IPS DF 19.7 (cell line): Measurements from ENCODE around the gene PAN2.
"Not testable (repeated sequence)": the region's sequence is repeated elsewhere in the genome, so short reads cannot be mapped to it uniquely, and the experiment has no call there.

Experiments used
- DNase-seq: peaks from one replicate; pipeline ENCODE4 v3.0.0-alpha.2; 2013; ENCODE audit warnings: low read depth, low spot score

The PAN2 gene

DNA sequence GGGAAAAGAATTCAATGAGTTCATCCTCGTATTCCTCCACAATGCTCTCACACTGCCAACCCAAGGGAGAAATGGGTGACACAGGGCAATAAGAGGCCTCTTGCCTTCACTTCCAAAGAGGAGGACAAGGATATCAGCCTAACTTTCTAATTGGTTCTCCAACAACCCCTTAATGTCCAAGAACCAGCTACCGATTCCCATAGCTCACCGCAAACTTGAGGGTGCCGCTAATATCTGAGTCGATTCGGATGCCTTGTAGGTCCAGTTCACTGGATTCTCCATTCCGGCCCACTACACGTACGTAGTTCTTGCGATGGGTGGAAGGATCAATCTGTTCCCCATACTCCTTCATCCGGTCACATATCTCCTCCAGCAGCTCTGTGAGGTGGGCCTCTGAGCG lies 22.8 kb downstream of the PAN2 start:
- no peak for DNase-seq

DNA sequence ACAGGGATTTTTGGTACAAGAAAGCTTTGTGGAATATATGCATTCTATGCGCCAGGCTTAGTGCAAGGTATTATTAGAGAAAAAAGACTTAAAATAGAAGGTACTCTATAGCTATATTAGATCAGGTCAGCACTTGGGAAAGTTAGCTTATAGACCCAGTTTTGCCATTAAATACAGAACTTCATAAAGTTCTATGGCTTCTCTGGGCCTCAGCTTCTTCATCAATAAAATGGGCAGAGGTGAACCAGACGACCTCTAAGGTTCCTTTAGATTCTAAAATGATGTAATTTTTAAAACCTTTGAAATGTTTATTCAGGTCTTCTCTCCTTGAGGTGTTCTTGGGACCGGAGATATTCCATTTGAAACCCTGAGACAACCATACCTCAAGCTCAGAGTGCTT lies 25.1 kb downstream of the PAN2 start:
- no peak for DNase-seq

GRCh38 chr12:56307221-56307965 lies 26.4 kb downstream of the PAN2 start:
- DNase-seq: no peak

DNA sequence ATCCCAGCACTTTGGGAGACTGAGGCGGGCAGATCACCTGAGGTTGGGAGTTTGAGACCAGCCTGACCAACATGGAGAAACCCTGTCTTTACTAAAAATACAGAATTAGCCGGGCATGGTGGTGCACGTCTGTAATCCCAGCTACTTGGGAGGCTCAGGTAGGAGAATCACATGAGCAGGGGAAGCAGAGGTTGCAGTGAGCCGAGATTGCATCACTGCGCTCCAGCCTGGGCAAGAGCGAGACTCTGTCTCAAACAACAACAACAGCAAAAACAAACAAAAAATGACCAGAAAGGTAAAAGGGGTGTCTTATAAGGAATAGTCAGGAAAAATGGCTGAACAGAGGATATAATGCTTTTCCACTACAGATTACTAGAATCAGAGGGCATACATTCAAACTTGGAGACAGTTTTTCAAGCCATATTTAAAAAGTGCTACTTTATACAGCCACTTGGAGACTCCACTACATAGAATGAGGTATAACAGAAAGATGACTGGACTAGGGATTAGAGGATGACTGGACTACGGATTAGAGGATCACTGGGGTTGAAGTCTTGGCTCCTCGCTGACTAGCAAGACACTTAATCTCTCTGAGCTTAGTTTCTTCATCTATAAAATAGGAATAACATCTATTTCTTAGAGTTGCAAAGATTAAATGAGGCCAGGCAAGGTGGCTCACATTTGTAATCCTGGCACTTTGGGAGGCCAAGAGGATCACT lies 28.8 kb downstream of the PAN2 start:
- DNase-seq: no peak

DNA sequence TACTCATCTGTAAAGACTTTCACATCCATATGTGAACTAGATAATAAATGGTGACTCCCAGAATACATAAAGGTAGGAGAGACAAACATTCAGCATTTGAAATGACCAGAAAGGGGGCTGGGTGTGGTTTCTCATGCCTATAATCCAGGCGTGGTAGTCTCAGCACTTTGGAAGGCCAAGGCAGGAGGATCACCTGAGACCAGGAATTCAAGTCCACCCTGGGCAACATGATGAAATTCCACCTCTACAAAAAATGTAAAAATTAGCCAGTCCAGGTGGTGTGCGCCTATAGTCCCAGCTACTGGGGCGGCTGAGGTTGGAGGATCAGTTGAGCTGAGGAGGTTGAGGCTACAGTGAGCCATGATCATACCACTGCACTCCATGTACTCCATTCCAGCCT lies 29.5 kb downstream of the PAN2 start:
- DNase-seq: no peak

DNA sequence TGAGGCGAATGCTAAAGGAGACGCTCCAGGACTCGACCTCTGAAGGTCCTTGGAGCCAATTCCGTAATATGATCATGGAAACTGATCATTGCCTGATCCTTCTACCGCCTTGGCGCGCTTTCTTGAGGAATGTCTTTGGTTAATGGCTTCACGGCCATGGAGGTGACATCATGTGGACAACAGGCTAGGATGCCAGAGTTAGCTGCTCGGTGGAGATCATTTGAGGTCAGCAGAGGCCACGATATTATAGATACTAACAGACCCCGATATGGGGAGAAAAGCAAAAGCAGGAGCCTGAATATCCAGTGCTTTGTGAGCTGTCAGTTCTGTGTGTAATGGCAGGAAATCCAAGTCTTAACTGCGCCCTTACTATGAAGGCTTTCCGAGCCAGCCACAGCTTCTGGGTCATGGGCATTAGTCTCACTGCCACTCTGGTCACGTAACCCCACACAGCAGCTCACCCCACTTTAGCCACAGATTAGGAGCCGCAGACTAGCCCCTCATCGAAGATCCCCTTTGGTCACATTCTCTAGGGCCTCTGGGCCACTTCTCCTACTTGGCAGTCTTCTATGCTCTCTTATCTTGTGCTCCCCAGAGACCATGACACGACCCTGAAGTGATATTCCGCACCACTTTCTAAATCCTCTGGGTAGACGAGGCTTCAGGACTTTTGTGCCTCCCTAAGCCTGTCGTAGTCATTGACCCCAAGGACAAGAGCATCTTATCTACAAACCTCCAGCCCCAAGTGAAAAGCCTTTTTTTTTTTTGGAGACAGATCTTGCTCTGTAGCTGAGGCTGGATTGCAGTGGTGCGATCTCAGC lies 32.9 kb downstream of the PAN2 start:
- DNase-seq: no peak

- DNase-seq: peak; percentile 90
These were observed 33.8 kb downstream of the PAN2 start, which contains the start of gene CS for GRCh38 chr12:56299853-56300643. Gene CS (minus strand): TSS chr12:56300330. CDS start chr12:56300201, 129 bp downstream.

GRCh38 chr12:56299308-56299852 lies 34.4 kb downstream of the PAN2 start:
- no peak for DNase-seq

DNA sequence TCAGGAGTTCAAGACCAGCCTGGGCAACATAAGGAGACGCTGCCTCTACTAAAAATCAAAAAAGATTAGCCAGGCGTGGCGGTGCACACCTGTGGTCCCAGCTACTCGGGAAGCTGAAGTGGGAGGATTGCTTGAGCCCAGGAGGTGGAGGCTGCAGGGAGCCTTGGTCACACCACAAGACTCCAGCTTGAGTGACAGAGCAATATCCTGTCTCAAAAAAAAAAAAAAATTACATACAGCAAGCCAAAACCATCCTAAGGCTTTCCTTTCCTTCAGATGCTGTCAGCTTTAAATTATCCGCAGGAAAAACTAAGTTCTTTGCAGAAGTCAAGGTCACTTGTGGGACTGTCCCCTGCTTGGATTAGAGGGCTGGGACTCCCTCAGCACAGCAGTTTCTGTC lies 35.0 kb downstream of the PAN2 start:
- DNase-seq: no peak

GRCh38 chr12:56297400-56297799 lies 36.4 kb downstream of the PAN2 start:
- DNase-seq: no peak

DNA sequence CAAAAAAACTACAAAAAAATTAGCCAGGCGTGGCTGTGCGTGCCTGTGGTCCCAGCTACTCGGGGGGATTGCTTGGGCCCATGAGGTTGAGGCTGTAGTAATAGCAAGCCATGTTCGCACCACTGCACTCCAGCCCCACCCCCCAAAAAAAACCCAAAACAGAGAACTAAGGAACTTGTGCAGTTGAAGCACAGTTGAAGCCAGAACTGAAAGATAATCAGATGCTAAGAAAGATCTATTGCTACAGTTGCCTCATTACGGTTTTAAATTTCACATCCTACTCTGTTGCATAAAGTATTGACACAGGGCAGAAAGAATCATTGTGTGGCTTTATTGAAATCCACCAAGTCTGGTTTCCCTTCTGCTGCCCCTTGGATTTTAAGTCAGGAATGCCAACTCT lies 37.5 kb downstream of the PAN2 start:
- DNase-seq: no peak

- DNase-seq: no peak
These were observed 40.0 kb downstream of the PAN2 start for GRCh38 chr12:56293795-56294194.

DNA sequence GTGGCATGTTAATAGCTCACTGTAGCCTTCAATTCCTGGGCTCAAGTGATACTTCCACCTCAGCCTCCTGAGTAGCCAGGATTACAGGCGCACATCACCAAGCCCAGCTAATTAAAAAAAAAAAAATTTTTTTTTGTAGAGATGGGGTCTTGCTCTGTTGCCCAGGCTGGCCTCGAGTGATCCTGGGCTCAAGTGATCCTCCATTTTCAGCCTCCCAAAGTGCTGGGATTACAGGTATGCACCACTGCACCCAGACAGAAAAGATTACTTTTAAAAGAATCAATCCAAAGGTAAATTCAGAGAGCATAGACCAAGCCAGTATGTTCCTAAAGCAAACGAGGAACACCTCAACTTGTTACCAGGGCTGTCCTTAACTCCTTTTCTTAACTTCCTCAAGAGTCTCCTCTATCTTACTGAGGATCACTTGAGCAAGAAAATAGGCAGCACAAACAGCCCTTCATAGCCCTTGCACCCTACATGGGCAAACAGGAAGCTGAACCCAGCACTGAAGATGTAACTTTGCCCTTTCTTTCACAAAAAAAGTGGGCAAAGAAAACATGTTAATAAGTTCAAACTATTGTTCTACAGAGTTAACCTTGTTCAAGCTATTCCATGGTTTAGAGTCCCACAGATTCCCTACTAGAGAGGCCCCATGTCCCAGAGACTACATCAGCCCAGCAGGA lies 45.0 kb downstream of the PAN2 start:
- DNase-seq: no peak

DNA sequence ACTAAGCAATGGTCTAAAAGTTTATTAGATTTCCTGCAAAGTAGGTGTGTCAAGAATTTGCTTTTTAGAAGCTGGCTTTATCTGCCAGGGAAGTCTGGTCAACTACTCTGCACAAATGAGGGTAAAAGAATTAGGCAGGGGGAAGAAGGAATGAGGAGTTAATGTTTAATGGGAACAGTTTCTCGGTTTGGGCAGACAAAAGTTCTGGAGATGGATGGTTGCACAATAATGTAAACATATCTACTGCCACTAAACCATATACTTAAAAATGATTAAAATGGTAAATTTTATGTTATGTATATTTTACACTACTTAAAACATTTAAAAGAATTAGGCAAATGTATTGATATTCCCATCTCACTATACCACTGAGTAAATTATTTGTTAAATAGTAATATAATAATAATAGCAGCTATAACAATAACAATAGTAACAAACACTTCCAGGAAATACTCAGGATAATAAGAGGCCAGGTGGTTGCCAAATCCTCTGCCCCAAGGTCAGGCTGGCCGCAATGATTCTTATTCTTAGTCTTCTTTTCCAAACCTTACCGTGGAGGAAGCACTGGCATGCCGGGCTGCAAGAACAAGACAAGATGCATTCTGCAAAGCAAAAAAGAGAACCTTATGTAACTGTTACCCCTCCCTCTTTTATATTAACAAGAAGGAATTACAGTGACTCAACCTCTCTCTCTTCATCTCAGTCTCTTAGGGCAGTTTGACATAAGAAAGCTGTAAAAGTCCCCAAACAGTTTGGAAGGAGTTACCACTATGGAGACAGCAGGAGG lies 47.6 kb downstream of the PAN2 start:
- DNase-seq: no peak

DNA sequence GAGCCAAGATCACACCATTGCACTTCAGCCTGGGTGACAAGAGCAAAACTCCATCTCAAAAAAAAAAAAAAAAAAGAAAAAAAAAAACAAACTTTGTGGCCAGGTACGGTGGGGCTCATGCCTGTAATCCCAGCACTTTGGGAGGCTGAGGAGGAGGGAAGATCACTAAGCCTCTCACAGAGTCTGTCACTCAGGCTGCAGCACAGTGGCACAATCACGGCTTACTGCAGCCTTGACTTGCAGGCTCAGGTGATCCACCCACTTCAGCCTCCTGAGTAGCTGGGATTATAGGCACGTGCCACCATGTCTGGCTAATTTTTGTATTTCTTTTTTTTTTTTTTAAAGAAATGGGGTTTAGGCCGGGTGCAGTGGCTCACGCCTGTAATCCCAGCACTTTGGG lies 49.5 kb downstream of the PAN2 start:
- not testable (repeated sequence) for DNase-seq

DNA sequence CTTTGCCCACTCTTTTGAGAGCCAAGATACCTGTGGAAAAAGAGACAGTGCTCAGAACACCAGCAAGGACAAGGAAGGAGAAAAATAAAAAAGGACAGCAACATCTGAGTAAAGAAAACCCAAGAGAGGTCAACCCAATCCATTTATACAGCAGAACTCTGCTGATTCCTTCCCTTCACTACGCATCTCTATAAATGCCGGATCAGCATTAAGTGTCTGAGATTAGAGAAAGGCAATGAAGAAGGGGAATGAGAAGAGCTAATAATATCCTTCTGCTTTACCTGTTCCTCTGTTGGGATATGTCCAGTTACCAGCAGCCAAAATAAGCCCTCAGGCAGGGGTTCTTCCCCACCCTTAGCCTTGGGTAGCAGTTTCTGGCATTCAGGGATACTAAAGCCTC lies 51.2 kb downstream of the PAN2 start:
- no peak for DNase-seq

GRCh38 chr12:56282030-56282429 lies 51.8 kb downstream of the PAN2 start:
- no peak for DNase-seq

DNA sequence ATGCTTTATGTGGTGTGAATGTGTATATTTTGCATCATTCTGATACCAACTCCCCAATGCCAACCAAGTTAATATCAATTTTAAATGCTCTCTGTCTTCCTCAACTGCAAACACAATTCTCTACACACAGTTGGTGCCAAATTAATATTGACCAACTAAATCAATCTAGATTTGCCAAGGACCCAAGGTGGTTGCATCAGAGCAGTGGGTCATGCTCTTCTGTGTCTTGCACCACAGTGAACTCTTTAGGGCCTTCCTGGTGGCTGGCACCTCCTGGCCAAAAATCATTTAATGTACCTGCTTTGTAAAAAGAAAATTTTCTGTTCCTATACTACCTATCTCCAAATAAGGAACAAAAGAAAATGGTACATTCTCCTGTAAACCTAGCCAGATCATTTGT lies 53.0 kb downstream of the PAN2 start:
- DNase-seq: no peak

DNA sequence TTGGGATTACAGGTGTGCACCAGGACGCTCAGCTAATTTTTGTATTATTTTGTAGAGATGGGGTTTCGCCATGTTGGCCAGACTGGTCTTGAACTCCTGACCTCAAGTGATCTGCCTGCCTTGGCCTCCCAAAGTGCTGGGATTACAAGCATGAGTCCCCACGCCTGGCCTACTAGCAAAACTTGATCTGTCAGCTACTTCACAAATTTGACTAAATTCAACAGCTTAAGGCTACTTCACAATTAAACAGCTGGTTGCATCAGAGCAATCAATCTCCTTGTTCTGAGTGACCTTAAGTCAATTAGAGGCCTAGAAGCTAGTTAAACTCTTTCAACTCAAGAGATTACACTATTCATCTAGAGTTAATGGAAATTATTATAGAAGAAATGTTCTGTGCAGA lies 54.9 kb downstream of the PAN2 start:
- DNase-seq: no peak

- DNase-seq: no peak
These were observed 59.5 kb downstream of the PAN2 start for GRCh38 chr12:56274299-56274698.
